Activated naive CD8-positive, alpha-beta T cell (primary cell): ENCODE measurements around the gene DACT2.

Experiments
- H3K27ac Mint-ChIP-seq: one replicate; pipeline ENCODE4 v1.8.0; 2021; ENCODE audit warnings: mixed read lengths
- H3K27me3 Mint-ChIP-seq: one replicate; pipeline ENCODE4 v1.8.0; 2021; ENCODE audit warnings: mixed read lengths
- H3K36me3 Mint-ChIP-seq: one replicate; pipeline ENCODE4 v1.8.0; 2021; ENCODE audit warnings: mixed read lengths
- H3K4me1 Mint-ChIP-seq: one replicate; pipeline ENCODE4 v1.8.0; 2021; ENCODE audit warnings: low read depth, mixed read lengths
- H3K4me3 Mint-ChIP-seq: one replicate; pipeline ENCODE4 v1.8.0; 2021; ENCODE audit warnings: mild to moderate bottlenecking, mixed read lengths
- H3K9me3 Mint-ChIP-seq: one replicate; pipeline ENCODE4 v1.8.0; 2021; ENCODE audit warnings: low read depth, mixed read lengths

The DACT2 gene

GRCh38 chr6:168305096-168305749 lies 14.4 kb downstream of the DACT2 start:
- H3K4me1 Mint-ChIP-seq, result no peaks in the 10 kb centered on the region
- no peaks in the 10 kb centered on the region for H3K9me3 Mint-ChIP-seq
- no peaks in the 10 kb centered on the region for H3K27me3 Mint-ChIP-seq
- no peaks in the 10 kb centered on the region for H3K36me3 Mint-ChIP-seq
- H3K4me3 Mint-ChIP-seq, result no peak overlapping the region
- no peak overlapping the region for H3K27ac Mint-ChIP-seq

- Mint-ChIP-seq H3K9me3 (no peaks in the 10 kb centered on the region), H3K27me3 (no peaks in the 10 kb centered on the region), H3K36me3 (no peaks in the 10 kb centered on the region), H3K4me3 (no peak overlapping the region), H3K27ac (no peak overlapping the region), H3K4me1 (no peaks in the 10 kb centered on the region)
These were observed 14.9 kb downstream of the DACT2 start for GRCh38 chr6:168304752-168305015.

GRCh38 chr6:168303982-168304751 lies 15.4 kb downstream of the DACT2 start:
- H3K4me1 Mint-ChIP-seq, result no peaks in the 10 kb centered on the region
- H3K27me3 Mint-ChIP-seq, result no peaks in the 10 kb centered on the region
- H3K4me3 Mint-ChIP-seq, result no peak overlapping the region
- H3K36me3 Mint-ChIP-seq, result no peaks in the 10 kb centered on the region
- no peak overlapping the region for H3K27ac Mint-ChIP-seq
- H3K9me3 Mint-ChIP-seq, result no peaks in the 10 kb centered on the region

- H3K4me3 Mint-ChIP-seq, result no peak overlapping the region
- no peak overlapping the region for H3K27ac Mint-ChIP-seq
- H3K4me1 Mint-ChIP-seq, result no peaks in the 10 kb centered on the region
- no peaks in the 10 kb centered on the region for H3K36me3 Mint-ChIP-seq
- H3K9me3 Mint-ChIP-seq, result no peaks in the 10 kb centered on the region
- H3K27me3 Mint-ChIP-seq, result no peaks in the 10 kb centered on the region
These were observed 17.0 kb downstream of the DACT2 start for GRCh38 chr6:168302534-168302933.

- Mint-ChIP-seq H3K27ac (no peak overlapping the region), H3K27me3 (peaks cover under 1% of the 10 kb centered on the region), H3K4me1 (no peaks in the 10 kb centered on the region)
These were observed 17.8 kb downstream of the DACT2 start for GRCh38 chr6:168301648-168302398.

GRCh38 chr6:168300975-168301647 lies 18.5 kb downstream of the DACT2 start:
- Mint-ChIP-seq H3K4me3 (no peak overlapping the region), H3K9me3 (no peaks in the 10 kb centered on the region), H3K36me3 (no peaks in the 10 kb centered on the region), H3K27me3 (peaks cover 2% of the 10 kb centered on the region), H3K27ac (no peak overlapping the region), H3K4me1 (no peaks in the 10 kb centered on the region)

More at GRCh38 chr6:168301648-168302398, 17.8 kb downstream of the DACT2 start:
- Mint-ChIP-seq H3K4me3 (no peak overlapping the region), H3K36me3 (no peaks in the 10 kb centered on the region), H3K9me3 (no peaks in the 10 kb centered on the region)

GRCh38 chr6:168299541-168300511 lies 19.8 kb downstream of the DACT2 start:
- peaks cover 2% of the 10 kb centered on the region for H3K27me3 Mint-ChIP-seq
- H3K27ac Mint-ChIP-seq, result no peak overlapping the region
- no peaks in the 10 kb centered on the region for H3K9me3 Mint-ChIP-seq
- no peaks in the 10 kb centered on the region for H3K36me3 Mint-ChIP-seq
- H3K4me1 Mint-ChIP-seq, result no peaks in the 10 kb centered on the region
- H3K4me3 Mint-ChIP-seq, result no peak overlapping the region

GRCh38 chr6:168297643-168298042 lies 21.9 kb downstream of the DACT2 start:
- H3K27ac Mint-ChIP-seq, result no peak overlapping the region
- no peak overlapping the region for H3K4me3 Mint-ChIP-seq
- no peaks in the 10 kb centered on the region for H3K9me3 Mint-ChIP-seq
- peaks cover 3% of the 10 kb centered on the region for H3K27me3 Mint-ChIP-seq
- no peaks in the 10 kb centered on the region for H3K4me1 Mint-ChIP-seq
- no peaks in the 10 kb centered on the region for H3K36me3 Mint-ChIP-seq

- Mint-ChIP-seq H3K4me3 (no peak overlapping the region), H3K9me3 (no peaks in the 10 kb centered on the region), H3K27ac (no peak overlapping the region), H3K27me3 (peaks cover 3% of the 10 kb centered on the region), H3K4me1 (no peaks in the 10 kb centered on the region), H3K36me3 (no peaks in the 10 kb centered on the region)
These were observed 24.7 kb downstream of the DACT2 start for GRCh38 chr6:168294901-168295300.

- H3K36me3 Mint-ChIP-seq, result no peaks in the 10 kb centered on the region
- H3K4me1 Mint-ChIP-seq, result no peaks in the 10 kb centered on the region
- peaks cover 3% of the 10 kb centered on the region for H3K27me3 Mint-ChIP-seq
- H3K9me3 Mint-ChIP-seq, result no peaks in the 10 kb centered on the region
- H3K4me3 Mint-ChIP-seq, result no peak overlapping the region
- no peak overlapping the region for H3K27ac Mint-ChIP-seq
These were observed 25.7 kb downstream of the DACT2 start for GRCh38 chr6:168293636-168294530.

- Mint-ChIP-seq H3K9me3 (no peaks in the 10 kb centered on the region), H3K27me3 (peaks cover 3% of the 10 kb centered on the region), H3K4me3 (no peak overlapping the region), H3K27ac (no peak overlapping the region), H3K36me3 (no peaks in the 10 kb centered on the region), H3K4me1 (no peaks in the 10 kb centered on the region)
These were observed 26.8 kb downstream of the DACT2 start for GRCh38 chr6:168292826-168293225.

- Mint-ChIP-seq H3K27ac (no peak overlapping the region), H3K4me3 (no peak overlapping the region), H3K27me3 (peaks cover 1% of the 10 kb centered on the region), H3K4me1 (no peaks in the 10 kb centered on the region), H3K36me3 (no peaks in the 10 kb centered on the region), H3K9me3 (no peaks in the 10 kb centered on the region)
These were observed 28.1 kb downstream of the DACT2 start for GRCh38 chr6:168291450-168291849.

GRCh38 chr6:168290095-168290494 lies 29.5 kb downstream of the DACT2 start:
- H3K4me3 Mint-ChIP-seq, result no peak overlapping the region
- H3K36me3 Mint-ChIP-seq, result no peaks in the 10 kb centered on the region
- no peak overlapping the region for H3K27ac Mint-ChIP-seq
- no peaks in the 10 kb centered on the region for H3K9me3 Mint-ChIP-seq
- peaks cover 1% of the 10 kb centered on the region for H3K27me3 Mint-ChIP-seq
- no peaks in the 10 kb centered on the region for H3K4me1 Mint-ChIP-seq
